WTC11 (cell line): ENCODE results near the gene XIRP2. TPM values are rescaled to one million over a fixed set of nuclear protein-coding genes. Genes with fewer than 3 reads are reported as not detected.

Experiments used
- ATAC-seq: fragments of 200-7000 bp; cut with Tn5 transposase; 2 replicates; pipeline ENCODE4 v1.10.0; 2021; ENCODE audit warnings: mild to moderate bottlenecking, moderate library complexity
- CTCF ChIA-PET: fragments of 300-600 bp; sonication (Branson Sonifier 250); formaldehyde crosslinking; loops from one replicate; lab custom pipeline; 2021; ENCODE audit warnings: antibody characterized with exemption; lab: Charles Lee
- POLR2A ChIA-PET: fragments of 350-600 bp; sonication (Branson Sonifier 250); formaldehyde crosslinking; loops from one replicate; lab custom pipeline; 2021; ENCODE audit warnings: antibody characterized with exemption; lab: Charles Lee
- DNase-seq: peaks from one replicate; pipeline ENCODE4 v3.0.0; 2021; ENCODE audit warnings: low spot score
- H3K27ac Mint-ChIP-seq: 2 replicates; pipeline ENCODE4 v1.8.0; 2021; ENCODE audit warnings: mixed read lengths
- H3K27me3 Mint-ChIP-seq: 2 replicates; pipeline ENCODE4 v1.8.0; 2021; ENCODE audit warnings: low read depth, mild to moderate bottlenecking, moderate library complexity, mixed read lengths
- H3K36me3 Mint-ChIP-seq: 2 replicates; pipeline ENCODE4 v1.8.0; 2021; ENCODE audit warnings: mixed read lengths
- H3K4me1 Mint-ChIP-seq: 2 replicates; pipeline ENCODE4 v1.8.0; 2022; ENCODE audit warnings: mixed read lengths
- H3K4me3 Mint-ChIP-seq: 2 replicates; pipeline ENCODE4 v1.8.0; 2021; ENCODE audit warnings: mild to moderate bottlenecking, moderate library complexity, mixed read lengths
- H3K9me3 Mint-ChIP-seq: 2 replicates; pipeline ENCODE4 v1.8.0; 2021; ENCODE audit warnings: mixed read lengths
- ATF1 ChIP-seq: sonication (generic); formaldehyde crosslinking; IDR thresholded peaks from 2 replicates; pipeline ENCODE4 v1.8.1; 2023; ENCODE audit warnings: mild to moderate bottlenecking, moderate library complexity, missing genetic modification reagents
- ELF4 ChIP-seq: sonication (generic); formaldehyde crosslinking; IDR thresholded peaks from 2 replicates; pipeline ENCODE4 v1.8.1; 2022; ENCODE audit warnings: low read depth, mild to moderate bottlenecking, moderate library complexity, missing genetic modification reagents
- ESRRA ChIP-seq: sonication (generic); formaldehyde crosslinking; IDR thresholded peaks from 2 replicates; pipeline ENCODE4 v1.8.1; 2022; ENCODE audit warnings: mild to moderate bottlenecking, missing genetic modification reagents, borderline replicate concordance
- FOXJ3 ChIP-seq: sonication (generic); formaldehyde crosslinking; IDR thresholded peaks from 2 replicates; pipeline ENCODE4 v1.9.0; 2021; ENCODE audit warnings: missing genetic modification reagents, mild to moderate bottlenecking, borderline replicate concordance
- FOXK1 ChIP-seq: sonication (generic); formaldehyde crosslinking; IDR thresholded peaks from 2 replicates; pipeline ENCODE4 v1.8.0; 2022; ENCODE audit warnings: mild to moderate bottlenecking, moderate library complexity, missing genetic modification reagents
- FOXP1 ChIP-seq: sonication (generic); formaldehyde crosslinking; IDR thresholded peaks from 2 replicates; pipeline ENCODE4 v1.8.0; 2022; ENCODE audit warnings: missing genetic modification reagents, mild to moderate bottlenecking, moderate library complexity, borderline replicate concordance
- GTF2I ChIP-seq: fragments of 250-450 bp; sonication (Bioruptor Pico); conservative IDR thresholded peaks from 2 replicates; pipeline ENCODE4 v1.4.0; 2021; ENCODE audit warnings: mild to moderate bottlenecking
- HMGA2 ChIP-seq: fragments of 250-450 bp; sonication (Bioruptor Pico); IDR thresholded peaks from 2 replicates; pipeline ENCODE4 v1.4.0; 2021; ENCODE audit warnings: mild to moderate bottlenecking, moderate library complexity
- JAZF1 ChIP-seq: fragments of 250-450 bp; sonication (Bioruptor Pico); IDR thresholded peaks from 2 replicates; pipeline ENCODE4 v1.9.0; 2021; ENCODE audit warnings: moderate library complexity, mild to moderate bottlenecking, inconsistent platforms
- JUN ChIP-seq: sonication (generic); formaldehyde crosslinking; IDR thresholded peaks from 2 replicates; pipeline ENCODE4 v1.8.0; 2023; ENCODE audit warnings: mild to moderate bottlenecking, missing genetic modification reagents
- NFE2L1 ChIP-seq: sonication (generic); formaldehyde crosslinking; IDR thresholded peaks from 2 replicates; pipeline ENCODE4 v1.8.1; 2023; ENCODE audit warnings: missing genetic modification reagents
- NR1H2 ChIP-seq: sonication (generic); formaldehyde crosslinking; IDR thresholded peaks from 2 replicates; pipeline ENCODE4 v1.9.0; 2021; ENCODE audit warnings: mild to moderate bottlenecking, moderate library complexity, missing genetic modification reagents
- NR3C1 ChIP-seq: sonication (generic); formaldehyde crosslinking; conservative IDR thresholded peaks from 2 replicates; pipeline ENCODE4 v1.8.1; 2023; ENCODE audit warnings: low read depth, mild to moderate bottlenecking, missing genetic modification reagents
- PREB ChIP-seq: sonication (generic); formaldehyde crosslinking; IDR thresholded peaks from 2 replicates; pipeline ENCODE4 v1.8.1; 2022; ENCODE audit warnings: mild to moderate bottlenecking, missing genetic modification reagents, moderate library complexity, borderline replicate concordance
- PRRX2 ChIP-seq: fragments of 250-450 bp; sonication (Bioruptor Pico); IDR thresholded peaks from 2 replicates; pipeline ENCODE4 v1.8.0; 2021; ENCODE audit warnings: mild to moderate bottlenecking
- RORB ChIP-seq: fragments of 250-450 bp; sonication (Bioruptor Pico); IDR thresholded peaks from 2 replicates; pipeline ENCODE4 v1.9.0; 2021; ENCODE audit warnings: mild to moderate bottlenecking
- TEAD1 ChIP-seq: sonication (generic); formaldehyde crosslinking; IDR thresholded peaks from 2 replicates; pipeline ENCODE4 v1.8.0; 2022; ENCODE audit warnings: mild to moderate bottlenecking, missing genetic modification reagents
- USF1 ChIP-seq: sonication (generic); formaldehyde crosslinking; IDR thresholded peaks from 2 replicates; pipeline ENCODE4 v1.8.0; 2022; ENCODE audit warnings: mild to moderate bottlenecking, missing genetic modification reagents
- ZBTB21 ChIP-seq: sonication (generic); formaldehyde crosslinking; IDR thresholded peaks from 2 replicates; pipeline ENCODE4 v1.8.1; 2023; ENCODE audit warnings: mild to moderate bottlenecking, missing genetic modification reagents, borderline replicate concordance
- ZBTB43 ChIP-seq: sonication (generic); formaldehyde crosslinking; IDR thresholded peaks from 2 replicates; pipeline ENCODE4 v1.8.1; 2023; ENCODE audit warnings: mild to moderate bottlenecking, missing genetic modification reagents
- ZMAT4 ChIP-seq: fragments of 250-450 bp; sonication (Bioruptor Pico); IDR thresholded peaks from 2 replicates; pipeline ENCODE4 v1.9.0; 2021; ENCODE audit warnings: mild to moderate bottlenecking
- ZNF416 ChIP-seq: fragments of 250-450 bp; sonication (Bioruptor Pico); IDR thresholded peaks from 2 replicates; pipeline ENCODE4 v1.9.0; 2021; ENCODE audit warnings: mild to moderate bottlenecking, inconsistent platforms
- total RNA-seq: library from RNA; stranded (reverse); gene quantifications from 3 replicates; pipeline ENCODE4 v1.2.3, GENCODE V29; 2021
- TF ChIP-seq, protein P1 (sequence below): sonication (generic); formaldehyde crosslinking; IDR thresholded peaks from 2 replicates; pipeline ENCODE4 v1.8.1; 2023; ENCODE audit warnings: mild to moderate bottlenecking, missing genetic modification reagents
- TF ChIP-seq, protein P2 (sequence below): fragments of 250-450 bp; sonication (Bioruptor Pico); IDR thresholded peaks from 2 replicates; pipeline ENCODE4 v1.8.0; 2021; ENCODE audit warnings: mild to moderate bottlenecking
- TF ChIP-seq, protein P3 (sequence below): sonication (generic); formaldehyde crosslinking; IDR thresholded peaks from 2 replicates; pipeline ENCODE4 v1.8.0; 2022; ENCODE audit warnings: mild to moderate bottlenecking, missing genetic modification reagents

XIRP2 gene
- total RNA-seq, 1 experiment from 2014 or later: 0.87 TPM

DNA sequence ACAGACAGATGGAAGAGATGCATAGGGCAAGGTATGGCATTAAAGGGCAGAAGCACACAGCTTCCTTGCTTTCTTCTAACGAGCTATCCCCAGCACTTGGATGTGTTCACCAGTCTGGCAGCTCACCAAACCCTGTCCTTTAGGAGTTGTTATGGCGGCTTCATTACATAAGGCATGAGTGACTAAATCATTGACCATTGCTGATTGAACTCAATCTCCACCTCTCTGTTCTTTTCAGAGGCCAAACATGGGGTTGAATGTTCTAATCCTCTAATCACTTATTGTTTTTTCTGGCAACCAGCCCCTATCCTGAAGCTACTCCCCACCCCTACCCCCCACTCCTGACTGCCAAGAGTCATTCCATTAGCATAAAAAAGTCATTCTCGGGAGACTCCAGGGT is 301.8 kb downstream of the XIRP2 start:
- H3K4me3 Mint-ChIP-seq: no peak overlapping the region
- ChIA-PET POLR2A (no interaction called here), CTCF (no interaction called here)
- DNase-seq (no peak), ATAC-seq (no peak)
- no peak overlapping the region for H3K27ac Mint-ChIP-seq
- no peaks in the 10 kb centered on the region for H3K9me3 Mint-ChIP-seq
- 0 out of 2 replicates have a peak, but pooled peaks cover 6% of the 10 kb centered on the region for H3K4me1 Mint-ChIP-seq
- no peaks in the 10 kb centered on the region for H3K27me3 Mint-ChIP-seq
- TF ChIP-seq HMGA2 (CRISPR knock-in tag) (no peak), FOXP1 (CRISPR knock-in tag) (no peak), ESRRA (CRISPR knock-in tag) (no peak), JAZF1 (CRISPR knock-in tag) (no peak), FOXK1 (CRISPR knock-in tag) (no peak)
- TF ChIP-seq, protein P1, sequence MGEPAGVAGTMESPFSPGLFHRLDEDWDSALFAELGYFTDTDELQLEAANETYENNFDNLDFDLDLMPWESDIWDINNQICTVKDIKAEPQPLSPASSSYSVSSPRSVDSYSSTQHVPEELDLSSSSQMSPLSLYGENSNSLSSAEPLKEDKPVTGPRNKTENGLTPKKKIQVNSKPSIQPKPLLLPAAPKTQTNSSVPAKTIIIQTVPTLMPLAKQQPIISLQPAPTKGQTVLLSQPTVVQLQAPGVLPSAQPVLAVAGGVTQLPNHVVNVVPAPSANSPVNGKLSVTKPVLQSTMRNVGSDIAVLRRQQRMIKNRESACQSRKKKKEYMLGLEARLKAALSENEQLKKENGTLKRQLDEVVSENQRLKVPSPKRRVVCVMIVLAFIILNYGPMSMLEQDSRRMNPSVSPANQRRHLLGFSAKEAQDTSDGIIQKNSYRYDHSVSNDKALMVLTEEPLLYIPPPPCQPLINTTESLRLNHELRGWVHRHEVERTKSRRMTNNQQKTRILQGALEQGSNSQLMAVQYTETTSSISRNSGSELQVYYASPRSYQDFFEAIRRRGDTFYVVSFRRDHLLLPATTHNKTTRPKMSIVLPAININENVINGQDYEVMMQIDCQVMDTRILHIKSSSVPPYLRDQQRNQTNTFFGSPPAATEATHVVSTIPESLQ (CRISPR knock-in tag): no peak
- TF ChIP-seq, protein P2, sequence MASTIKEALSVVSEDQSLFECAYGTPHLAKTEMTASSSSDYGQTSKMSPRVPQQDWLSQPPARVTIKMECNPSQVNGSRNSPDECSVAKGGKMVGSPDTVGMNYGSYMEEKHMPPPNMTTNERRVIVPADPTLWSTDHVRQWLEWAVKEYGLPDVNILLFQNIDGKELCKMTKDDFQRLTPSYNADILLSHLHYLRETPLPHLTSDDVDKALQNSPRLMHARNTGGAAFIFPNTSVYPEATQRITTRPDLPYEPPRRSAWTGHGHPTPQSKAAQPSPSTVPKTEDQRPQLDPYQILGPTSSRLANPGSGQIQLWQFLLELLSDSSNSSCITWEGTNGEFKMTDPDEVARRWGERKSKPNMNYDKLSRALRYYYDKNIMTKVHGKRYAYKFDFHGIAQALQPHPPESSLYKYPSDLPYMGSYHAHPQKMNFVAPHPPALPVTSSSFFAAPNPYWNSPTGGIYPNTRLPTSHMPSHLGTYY (CRISPR knock-in tag): no peak
- H3K36me3 Mint-ChIP-seq: no peaks in the 10 kb centered on the region

DNA sequence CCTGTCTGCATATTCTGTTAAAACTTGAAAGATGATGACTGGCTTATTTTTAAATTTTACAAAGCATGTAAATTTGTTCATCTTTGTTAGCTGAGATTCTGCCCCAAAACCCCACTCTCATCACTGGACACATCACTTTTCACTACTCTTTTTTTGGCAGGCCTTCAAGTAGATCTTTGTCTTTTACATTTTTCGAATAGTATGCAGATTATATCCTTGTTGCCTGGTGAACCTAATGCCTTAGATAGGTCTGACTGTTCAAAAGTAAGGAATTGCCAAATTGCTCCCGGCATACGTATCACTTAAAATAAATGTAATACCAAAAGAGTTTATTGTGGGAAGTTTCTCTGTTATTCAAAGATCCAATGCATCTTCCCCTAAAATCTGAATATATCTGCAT is 303.3 kb downstream of the XIRP2 start:
- no peaks in the 10 kb centered on the region for H3K27me3 Mint-ChIP-seq
- DNase-seq: no peak
- no peak overlapping the region for H3K4me3 Mint-ChIP-seq
- ChIA-PET POLR2A (no interaction called here), CTCF (interaction anchor here (0.7 kb wide), 1 partner anchor 39 kb away, joined by 3 read pairs; no protein-coding TSS in a partner anchor)
- H3K4me1 Mint-ChIP-seq: 0 out of 2 replicates have a peak, but pooled peaks cover 6% of the 10 kb centered on the region
- H3K9me3 Mint-ChIP-seq: no peaks in the 10 kb centered on the region
- no peaks in the 10 kb centered on the region for H3K36me3 Mint-ChIP-seq
- no peak for TF ChIP-seq ATF1 (CRISPR knock-in tag)
- no peak for TF ChIP-seq ZBTB21 (CRISPR knock-in tag)
- TF ChIP-seq RORB (CRISPR knock-in tag): no peak
- no peak for TF ChIP-seq ZMAT4
- TF ChIP-seq PRRX2: no peak
- no peak for TF ChIP-seq NR3C1 (CRISPR knock-in tag)
- TF ChIP-seq JAZF1 (CRISPR knock-in tag): no peak
- TF ChIP-seq ZNF416: no peak
- no peak for TF ChIP-seq ELF4 (CRISPR knock-in tag)
- no peak for TF ChIP-seq JUN (CRISPR knock-in tag)
- TF ChIP-seq, protein P3, sequence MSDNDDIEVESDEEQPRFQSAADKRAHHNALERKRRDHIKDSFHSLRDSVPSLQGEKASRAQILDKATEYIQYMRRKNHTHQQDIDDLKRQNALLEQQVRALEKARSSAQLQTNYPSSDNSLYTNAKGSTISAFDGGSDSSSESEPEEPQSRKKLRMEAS (CRISPR knock-in tag): no peak
- TF ChIP-seq NR1H2 (CRISPR knock-in tag): no peak
- TF ChIP-seq, all 79 proteins: peak for 0
- no peak for ATAC-seq
- H3K27ac Mint-ChIP-seq: no peak overlapping the region

DNA sequence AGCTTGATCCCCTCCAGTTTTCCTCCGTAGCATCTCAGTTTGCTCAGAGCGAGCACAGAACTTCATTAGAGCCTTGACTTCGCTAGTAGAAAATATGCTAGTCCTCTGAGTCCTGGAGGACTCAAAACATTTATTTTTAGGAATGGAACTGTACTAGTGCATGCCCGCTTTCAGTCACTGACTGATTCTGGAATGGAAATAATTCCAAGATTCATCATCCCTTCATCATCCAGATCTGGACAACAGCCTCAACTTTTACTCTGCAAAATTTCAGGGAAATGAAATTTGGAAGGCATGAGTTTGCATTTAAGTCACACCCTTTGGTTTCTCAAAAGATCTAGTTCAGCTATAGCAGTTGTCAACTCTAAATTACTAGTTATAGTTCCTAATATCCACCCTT is 304.6 kb downstream of the XIRP2 start:
- ATAC-seq (no peak), DNase-seq (no peak)
- ChIA-PET POLR2A (no interaction called here), CTCF (no interaction called here)
- no peak overlapping the region for H3K4me3 Mint-ChIP-seq
- no peaks in the 10 kb centered on the region for H3K9me3 Mint-ChIP-seq
- H3K36me3 Mint-ChIP-seq: no peaks in the 10 kb centered on the region
- H3K27me3 Mint-ChIP-seq: no peaks in the 10 kb centered on the region
- H3K4me1 Mint-ChIP-seq: 0 out of 2 replicates have a peak, but pooled peaks cover 4% of the 10 kb centered on the region
- no peak overlapping the region for H3K27ac Mint-ChIP-seq
- TF ChIP-seq USF1: no peak
- no peak for TF ChIP-seq FOXP1 (CRISPR knock-in tag)
- TF ChIP-seq GTF2I (CRISPR knock-in tag): no peak
- TF ChIP-seq FOXJ3 (CRISPR knock-in tag): no peak
- TF ChIP-seq NFE2L1 (CRISPR knock-in tag): no peak
- no peak for TF ChIP-seq ZBTB43 (CRISPR knock-in tag)
- TF ChIP-seq, protein P2 (CRISPR knock-in tag): no peak
- TF ChIP-seq PRRX2: no peak
- TF ChIP-seq TEAD1 (CRISPR knock-in tag): no peak
- TF ChIP-seq PREB: no peak
